ENCODE measurements around the gene IPO9.
"Not testable (repeated sequence)": the region's sequence is repeated elsewhere in the genome, so short reads cannot be mapped to it uniquely, and the experiment has no call there.

The IPO9 gene

DNA sequence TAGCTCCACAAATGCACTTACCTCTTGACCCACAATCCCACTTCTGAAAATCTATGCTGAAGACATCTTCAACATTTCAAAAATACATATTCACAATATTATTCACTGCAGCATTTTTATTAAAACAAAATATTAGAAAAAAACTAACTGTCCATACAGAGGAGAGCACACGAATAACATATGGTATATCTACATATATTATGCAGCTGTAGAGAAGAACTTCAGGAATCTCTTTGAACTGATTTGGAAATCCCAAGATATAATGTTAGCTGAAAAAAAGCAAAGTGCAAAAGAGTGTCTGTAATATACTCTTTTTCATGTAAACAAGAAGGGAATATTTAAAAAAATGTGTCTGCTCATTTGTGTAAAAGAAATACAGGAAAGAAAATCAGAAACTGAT is 11.5 kb downstream of the IPO9 start:
- no peak for ATAC-seq (replicated peaks; ENCODE audit: extremely low read depth, poor library complexity, severe bottlenecking)

DNA sequence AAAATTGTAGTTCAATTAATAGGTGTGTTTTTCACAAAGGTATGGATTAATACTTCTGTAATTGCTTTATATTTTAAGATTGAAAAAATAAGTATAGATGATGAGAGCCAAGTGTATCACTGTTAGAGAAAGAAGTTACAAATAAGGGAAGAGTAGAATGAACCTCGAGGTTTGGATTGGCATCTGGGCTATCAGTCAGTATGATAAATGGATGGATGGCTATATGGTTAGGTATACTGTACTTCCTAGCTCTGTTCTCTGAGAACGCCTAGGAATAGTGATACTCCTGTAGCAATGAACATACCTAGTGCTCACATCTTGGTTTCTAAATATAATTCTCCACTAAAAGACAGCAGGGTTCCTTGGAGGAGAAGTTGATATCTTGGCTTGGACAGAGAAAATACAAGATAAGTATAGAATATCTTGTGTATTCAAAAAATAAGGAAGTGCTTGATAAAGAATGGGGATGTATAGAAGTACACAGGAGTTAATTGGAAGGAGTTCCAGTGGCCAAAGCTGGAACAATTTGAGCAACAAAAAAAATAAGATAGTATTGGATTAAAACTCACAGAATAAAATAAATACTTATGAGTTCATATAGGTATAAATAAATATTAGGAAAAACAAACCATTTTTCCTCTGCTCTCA is 12.4 kb downstream of the IPO9 start:
- Mint-ChIP-seq H3K9me3 (no peaks in the 10 kb centered on the region), H3K27me3 (no peaks in the 10 kb centered on the region), H3K4me3 (no peak overlapping the region), H3K27ac (ENCODE audit: low read depth) (no peak overlapping the region), H3K4me1 (peaks cover 42% of the 10 kb centered on the region), H3K36me3 (ENCODE audit: insufficient read depth) (peaks cover 6% of the 10 kb centered on the region)
- ATAC-seq (replicated peaks; ENCODE audit: extremely low read depth, poor library complexity, severe bottlenecking) (no peak), DNase-seq (ENCODE audit: low spot score in 2 of 2) (no peak)

More for the DNA sequence above, 11.5 kb downstream of the IPO9 start:
- peaks cover 36% of the 10 kb centered on the region for H3K4me1 Mint-ChIP-seq
- H3K9me3 Mint-ChIP-seq: no peaks in the 10 kb centered on the region
- peak overlapping the region; percentile 72 for H3K27ac Mint-ChIP-seq (ENCODE audit: low read depth)
- H3K27me3 Mint-ChIP-seq: no peaks in the 10 kb centered on the region
- DNase-seq (ENCODE audit: low spot score in 2 of 2): no peak
- H3K36me3 Mint-ChIP-seq (ENCODE audit: insufficient read depth): peaks cover 5% of the 10 kb centered on the region
- H3K4me3 Mint-ChIP-seq: no peak overlapping the region

DNA sequence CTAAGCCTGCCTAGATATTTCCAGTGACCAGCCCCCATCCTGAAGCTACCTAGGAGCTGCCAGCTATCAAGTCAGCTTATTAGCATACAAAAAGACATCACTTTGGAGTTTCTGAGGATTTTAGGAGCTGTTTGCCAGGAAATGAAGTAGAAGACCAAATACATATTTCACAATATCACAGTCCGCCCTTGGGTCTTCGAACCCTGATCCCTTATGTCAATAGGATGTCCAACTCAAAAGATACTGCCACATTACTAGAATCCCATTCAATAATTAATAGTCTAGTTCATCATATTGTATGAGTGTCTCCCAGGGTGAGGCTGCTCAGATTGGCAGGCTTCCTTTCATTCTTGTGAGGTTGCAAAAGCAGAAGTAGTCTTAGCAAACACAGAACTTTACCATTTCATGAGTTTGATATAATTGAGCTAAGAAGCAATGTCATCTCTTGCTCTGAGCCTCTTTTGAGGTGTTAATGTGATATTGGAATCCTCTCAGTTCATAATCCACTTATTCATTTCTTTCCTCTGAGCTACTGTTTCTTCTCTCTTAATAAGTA is 13.6 kb downstream of the IPO9 start:
- no peak overlapping the region for H3K27ac Mint-ChIP-seq (ENCODE audit: low read depth)
- H3K4me1 Mint-ChIP-seq: peaks cover 38% of the 10 kb centered on the region
- no peak overlapping the region for H3K4me3 Mint-ChIP-seq
- ATAC-seq (replicated peaks; ENCODE audit: extremely low read depth, poor library complexity, severe bottlenecking): no peak
- no peaks in the 10 kb centered on the region for H3K27me3 Mint-ChIP-seq
- no peaks in the 10 kb centered on the region for H3K9me3 Mint-ChIP-seq
- peaks cover 8% of the 10 kb centered on the region for H3K36me3 Mint-ChIP-seq (ENCODE audit: insufficient read depth)
- no peak for DNase-seq (ENCODE audit: low spot score in 2 of 2)

DNA sequence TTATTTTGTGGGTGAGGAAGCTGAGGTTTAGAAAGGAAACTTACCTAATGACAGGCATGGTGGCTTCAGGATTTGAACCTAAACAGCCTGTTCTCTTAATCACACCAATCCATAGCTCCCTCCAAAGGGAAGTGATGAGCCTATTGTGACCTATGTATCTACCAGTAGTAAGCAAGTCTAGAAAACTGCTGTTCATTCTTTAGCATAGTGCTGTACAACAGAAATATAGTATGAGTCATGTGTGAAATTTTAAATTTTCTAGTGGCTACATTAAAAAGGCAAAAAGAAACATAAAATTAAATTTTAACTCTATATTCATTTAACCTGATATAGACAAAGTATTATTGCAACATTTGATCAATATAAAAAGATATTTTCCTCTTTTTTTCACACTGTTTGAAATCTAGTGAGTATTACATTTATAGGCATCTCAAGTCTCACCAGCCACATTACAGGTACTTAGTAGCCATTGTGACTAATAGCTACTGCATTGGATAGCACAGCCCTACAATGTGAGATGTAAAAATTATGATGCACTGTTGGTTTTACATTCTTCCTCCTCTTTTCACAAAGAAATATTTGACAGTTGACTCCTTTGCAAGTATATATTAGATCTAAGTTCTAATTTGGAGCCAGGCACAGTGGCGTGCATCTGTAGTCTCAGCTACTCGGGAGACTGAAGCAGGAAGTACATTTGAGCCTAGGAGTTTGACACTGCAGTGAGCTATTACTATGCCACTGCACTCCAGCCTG is 16.6 kb downstream of the IPO9 start:
- Mint-ChIP-seq H3K27me3 (no peaks in the 10 kb centered on the region), H3K4me3 (no peak overlapping the region), H3K4me1 (peaks cover 31% of the 10 kb centered on the region), H3K27ac (ENCODE audit: low read depth) (no peak overlapping the region), H3K36me3 (ENCODE audit: insufficient read depth) (peaks cover 26% of the 10 kb centered on the region), H3K9me3 (no peaks in the 10 kb centered on the region)
- no peak for DNase-seq (ENCODE audit: low spot score in 2 of 2)
- ATAC-seq (replicated peaks; ENCODE audit: extremely low read depth, poor library complexity, severe bottlenecking): no peak

DNA sequence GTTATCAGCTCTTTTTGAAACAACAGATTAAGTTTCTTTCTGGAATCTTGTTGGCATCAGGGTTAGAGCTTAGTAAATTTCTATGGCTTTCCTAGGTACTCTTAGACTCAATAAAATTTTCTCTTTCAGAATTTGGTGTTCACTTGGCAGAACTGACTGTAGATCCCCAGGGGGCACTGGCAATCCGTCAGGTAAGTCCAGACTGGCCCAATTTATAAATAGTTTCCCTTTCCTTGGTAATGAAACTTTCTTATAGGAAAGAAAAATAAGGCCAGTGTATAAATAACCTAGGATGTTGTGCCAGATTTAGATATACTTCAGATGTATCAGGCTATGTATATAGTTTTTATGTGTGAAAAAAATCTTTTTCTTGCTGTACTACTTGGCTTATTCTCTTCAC is 18.2 kb downstream of the IPO9 start:
- H3K4me3 Mint-ChIP-seq: no peak overlapping the region
- H3K4me1 Mint-ChIP-seq: peaks cover 25% of the 10 kb centered on the region
- DNase-seq (ENCODE audit: low spot score in 2 of 2) (no peak), ATAC-seq (replicated peaks; ENCODE audit: extremely low read depth, poor library complexity, severe bottlenecking) (no peak)
- peaks cover 28% of the 10 kb centered on the region for H3K36me3 Mint-ChIP-seq (ENCODE audit: insufficient read depth)
- no peak overlapping the region for H3K27ac Mint-ChIP-seq (ENCODE audit: low read depth)
- no peaks in the 10 kb centered on the region for H3K9me3 Mint-ChIP-seq
- no peaks in the 10 kb centered on the region for H3K27me3 Mint-ChIP-seq

DNA sequence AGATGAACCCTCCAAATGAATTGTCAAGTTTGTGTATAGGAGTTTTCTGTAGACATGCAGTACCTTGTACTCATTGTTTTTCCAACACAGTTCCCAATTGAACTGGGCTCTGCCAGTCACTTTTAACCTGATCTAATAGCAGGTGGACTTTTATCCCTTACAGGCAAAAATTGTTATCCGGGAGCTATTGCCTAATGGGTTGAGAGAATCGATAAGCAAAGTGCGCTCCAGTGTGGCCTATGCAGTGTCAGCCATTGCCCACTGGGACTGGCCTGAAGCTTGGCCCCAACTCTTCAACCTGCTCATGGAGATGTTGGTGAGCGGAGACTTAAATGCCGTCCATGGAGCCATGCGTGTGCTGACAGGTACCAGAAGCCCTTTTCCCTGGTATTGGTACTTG is 19.3 kb downstream of the IPO9 start:
- no peak for ATAC-seq (replicated peaks; ENCODE audit: extremely low read depth, poor library complexity, severe bottlenecking)
- Mint-ChIP-seq H3K4me1 (peaks cover 14% of the 10 kb centered on the region), H3K27ac (ENCODE audit: low read depth) (no peak overlapping the region), H3K27me3 (no peaks in the 10 kb centered on the region), H3K9me3 (no peaks in the 10 kb centered on the region), H3K36me3 (ENCODE audit: insufficient read depth) (peaks cover 33% of the 10 kb centered on the region), H3K4me3 (no peak overlapping the region)
- DNase-seq (ENCODE audit: low spot score in 2 of 2): no peak

DNA sequence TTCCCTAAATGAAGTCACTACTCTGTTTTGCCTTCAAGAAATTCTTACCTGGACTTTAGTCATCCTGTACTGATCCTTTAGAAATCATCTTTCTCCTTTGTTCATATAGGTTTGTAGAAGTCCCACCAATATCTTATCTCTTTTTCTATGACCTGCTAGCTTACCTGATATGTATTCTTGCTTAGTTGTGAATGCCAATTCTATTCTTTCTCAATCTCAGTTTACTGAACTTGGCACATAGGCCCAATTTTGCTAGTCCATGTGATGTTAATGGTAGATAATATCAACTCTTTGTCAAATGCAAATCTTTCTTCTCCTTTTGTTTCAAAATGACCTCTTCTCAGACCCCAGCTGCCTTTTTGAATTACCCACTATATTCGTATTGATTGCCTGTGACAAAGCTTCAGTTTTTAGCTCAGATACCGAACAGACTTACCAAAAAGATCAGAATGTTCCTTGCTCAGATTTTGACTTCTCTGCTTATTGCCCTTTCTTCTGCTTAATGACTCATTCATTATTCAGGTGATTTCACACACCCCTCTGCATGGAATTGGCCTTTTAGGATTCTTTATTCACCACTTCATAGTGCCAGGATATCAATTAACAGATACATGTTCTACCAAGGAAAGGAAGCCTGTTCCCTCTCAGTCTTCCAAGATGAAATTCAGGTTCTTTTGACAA is 20.6 kb downstream of the IPO9 start:
- DNase-seq (ENCODE audit: low spot score in 2 of 2) (no peak), ATAC-seq (replicated peaks; ENCODE audit: extremely low read depth, poor library complexity, severe bottlenecking) (no peak)
- Mint-ChIP-seq H3K4me1 (peaks cover 14% of the 10 kb centered on the region), H3K27me3 (no peaks in the 10 kb centered on the region), H3K27ac (ENCODE audit: low read depth) (peak overlapping the region; percentile 1), H3K9me3 (no peaks in the 10 kb centered on the region), H3K36me3 (ENCODE audit: insufficient read depth) (peaks cover 40% of the 10 kb centered on the region), H3K4me3 (no peak overlapping the region)

DNA sequence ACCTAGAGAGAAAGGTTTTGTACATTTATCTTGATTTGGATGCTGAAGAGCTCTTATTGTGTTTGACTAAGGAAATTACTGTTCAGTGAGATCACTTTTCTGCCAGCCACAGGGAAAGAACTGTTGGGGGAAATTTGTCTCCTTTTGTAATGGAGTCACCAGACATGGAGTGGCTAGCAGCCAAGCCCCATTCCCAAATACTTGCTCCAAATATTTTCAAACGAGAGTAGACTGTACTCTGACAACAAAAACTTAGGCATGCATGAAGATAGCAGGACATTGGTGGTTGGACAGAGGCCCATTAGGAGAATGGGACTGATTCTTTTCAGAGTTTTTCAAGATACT is 21.1 kb downstream of the IPO9 start:
- Mint-ChIP-seq H3K4me1 (peaks cover 14% of the 10 kb centered on the region), H3K9me3 (no peaks in the 10 kb centered on the region), H3K27ac (ENCODE audit: low read depth) (peak overlapping the region; percentile 1), H3K27me3 (no peaks in the 10 kb centered on the region), H3K4me3 (no peak overlapping the region), H3K36me3 (ENCODE audit: insufficient read depth) (peaks cover 45% of the 10 kb centered on the region)
- ATAC-seq (replicated peaks; ENCODE audit: extremely low read depth, poor library complexity, severe bottlenecking) (no peak), DNase-seq (ENCODE audit: low spot score in 2 of 2) (no peak)

DNA sequence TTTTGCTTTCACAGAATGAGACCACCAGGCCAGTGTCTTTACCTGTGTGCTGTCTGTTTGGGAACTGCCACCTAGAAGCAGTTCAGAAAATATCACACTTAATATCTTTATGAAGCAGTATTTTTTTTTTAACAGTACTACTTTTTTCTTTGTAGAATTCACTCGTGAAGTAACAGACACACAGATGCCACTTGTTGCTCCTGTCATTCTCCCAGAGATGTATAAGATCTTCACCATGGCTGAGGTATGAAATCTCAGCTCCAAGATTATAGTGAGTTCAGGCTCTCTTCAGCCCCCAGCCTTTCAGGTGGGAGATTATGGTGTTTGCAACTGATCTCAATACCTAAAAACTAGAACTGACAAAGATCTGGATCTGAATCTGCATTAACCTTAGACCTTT is 23.0 kb downstream of the IPO9 start:
- no peak for ATAC-seq (replicated peaks; ENCODE audit: extremely low read depth, poor library complexity, severe bottlenecking)
- Mint-ChIP-seq H3K4me3 (no peak overlapping the region), H3K27me3 (no peaks in the 10 kb centered on the region), H3K4me1 (peaks cover 4% of the 10 kb centered on the region), H3K36me3 (ENCODE audit: insufficient read depth) (peaks cover 61% of the 10 kb centered on the region), H3K9me3 (no peaks in the 10 kb centered on the region), H3K27ac (ENCODE audit: low read depth) (no peak overlapping the region)
- DNase-seq (ENCODE audit: low spot score in 2 of 2): no peak

DNA sequence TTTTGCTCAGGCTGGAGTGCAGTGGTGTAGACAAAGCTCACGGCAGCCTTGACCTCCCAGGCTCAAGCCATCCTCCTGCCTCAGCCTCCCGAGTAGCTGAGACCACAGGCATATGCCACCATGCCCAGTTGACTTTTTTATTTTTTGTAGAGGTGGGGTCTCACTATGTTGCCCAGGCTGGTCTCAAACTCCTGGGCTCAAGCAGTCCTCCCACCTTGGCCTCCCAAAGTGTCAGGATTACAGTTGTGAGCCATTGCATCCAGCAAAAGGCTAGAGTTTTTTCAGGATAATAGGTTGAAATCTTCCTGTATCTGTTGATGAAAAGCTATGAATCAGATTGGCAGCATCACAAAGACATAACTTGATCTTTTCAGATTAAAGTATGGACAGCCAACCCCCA is 27.8 kb downstream of the IPO9 start:
- not testable (repeated sequence) for ATAC-seq (replicated peaks; ENCODE audit: extremely low read depth, poor library complexity, severe bottlenecking); DNase-seq (ENCODE audit: low spot score in 2 of 2); H3K4me1 Mint-ChIP-seq; H3K27me3 Mint-ChIP-seq; H3K9me3 Mint-ChIP-seq; H3K27ac Mint-ChIP-seq (ENCODE audit: low read depth); H3K4me3 Mint-ChIP-seq
- H3K36me3 Mint-ChIP-seq (ENCODE audit: insufficient read depth): peaks cover 66% of the 10 kb centered on the region

DNA sequence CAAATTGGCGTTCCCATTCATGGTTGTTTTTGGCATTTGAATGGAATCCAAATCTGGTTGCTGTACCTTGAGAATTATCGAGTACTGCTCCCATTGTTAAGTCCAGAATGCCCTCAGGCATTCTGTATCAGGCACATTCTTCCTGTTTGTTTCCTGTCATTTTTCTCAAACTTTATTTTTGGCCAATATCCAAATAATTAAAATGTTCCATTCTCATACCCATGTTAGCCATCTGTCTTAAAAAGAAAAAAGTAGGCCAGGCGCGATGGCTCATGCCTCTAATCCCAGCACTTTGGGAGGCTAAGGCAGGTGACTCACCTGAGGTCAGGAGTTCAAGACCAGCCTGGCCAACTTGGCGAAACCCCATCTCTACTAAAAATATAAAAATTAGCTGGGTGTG is 30.5 kb downstream of the IPO9 start:
- no peak overlapping the region for H3K4me3 Mint-ChIP-seq
- no peak overlapping the region for H3K27ac Mint-ChIP-seq (ENCODE audit: low read depth)
- no peaks in the 10 kb centered on the region for H3K4me1 Mint-ChIP-seq
- no peak for ATAC-seq (replicated peaks; ENCODE audit: extremely low read depth, poor library complexity, severe bottlenecking)
- H3K9me3 Mint-ChIP-seq: no peaks in the 10 kb centered on the region
- no peaks in the 10 kb centered on the region for H3K27me3 Mint-ChIP-seq
- no peak for DNase-seq (ENCODE audit: low spot score in 2 of 2)
- peaks cover 72% of the 10 kb centered on the region for H3K36me3 Mint-ChIP-seq (ENCODE audit: insufficient read depth)

DNA sequence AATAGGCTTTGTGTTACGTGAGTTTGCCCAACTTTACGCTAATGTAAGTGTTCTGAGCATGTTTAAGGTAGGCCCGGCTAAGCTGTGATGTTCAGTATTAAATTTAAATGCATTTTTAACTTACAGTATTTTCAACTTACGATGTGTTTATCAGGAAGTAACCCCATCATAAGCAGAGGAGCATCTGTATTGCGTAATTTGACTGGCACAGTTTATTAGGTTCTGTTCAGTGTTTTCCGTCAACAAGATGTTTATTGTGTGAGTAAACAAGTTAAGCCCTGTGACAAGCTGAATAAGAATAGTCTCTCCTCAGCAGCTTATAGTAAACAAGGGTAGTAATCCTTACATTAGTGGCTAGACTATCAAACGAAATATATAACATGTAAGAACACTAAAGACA is 32.5 kb downstream of the IPO9 start:
- Mint-ChIP-seq H3K36me3 (ENCODE audit: insufficient read depth) (peaks cover 60% of the 10 kb centered on the region), H3K9me3 (no peaks in the 10 kb centered on the region), H3K4me1 (no peaks in the 10 kb centered on the region), H3K27ac (ENCODE audit: low read depth) (no peak overlapping the region), H3K27me3 (no peaks in the 10 kb centered on the region), H3K4me3 (no peak overlapping the region)
- ATAC-seq (replicated peaks; ENCODE audit: extremely low read depth, poor library complexity, severe bottlenecking): no peak
- DNase-seq (ENCODE audit: low spot score in 2 of 2): no peak

DNA sequence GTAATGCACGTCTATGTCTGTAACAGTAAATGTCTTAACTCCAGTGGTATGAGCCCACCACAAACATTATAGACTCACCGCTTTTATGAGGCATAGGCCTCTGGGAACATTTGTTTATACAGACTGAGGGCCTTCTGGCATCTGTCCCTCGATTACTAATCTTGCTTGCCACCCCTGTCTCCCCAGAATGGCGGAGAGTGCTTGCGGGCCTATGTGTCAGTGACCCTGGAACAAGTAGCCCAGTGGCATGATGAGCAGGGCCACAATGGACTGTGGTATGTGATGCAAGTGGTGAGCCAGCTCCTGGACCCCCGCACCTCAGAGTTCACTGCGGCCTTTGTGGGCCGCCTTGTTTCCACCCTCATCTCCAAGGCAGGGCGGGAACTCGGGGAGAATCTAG is 41.4 kb downstream of the IPO9 start:
- H3K4me1 Mint-ChIP-seq: no peaks in the 10 kb centered on the region
- ATAC-seq (replicated peaks; ENCODE audit: extremely low read depth, poor library complexity, severe bottlenecking): no peak
- no peaks in the 10 kb centered on the region for H3K9me3 Mint-ChIP-seq
- H3K27ac Mint-ChIP-seq (ENCODE audit: low read depth): peak overlapping the region; percentile 13
- no peaks in the 10 kb centered on the region for H3K27me3 Mint-ChIP-seq
- no peak overlapping the region for H3K4me3 Mint-ChIP-seq
- DNase-seq (ENCODE audit: low spot score in 2 of 2): no peak
- H3K36me3 Mint-ChIP-seq (ENCODE audit: insufficient read depth): peaks cover 62% of the 10 kb centered on the region

Data from central memory CD8-positive, alpha-beta T cell (primary cell).